ENCODE measurements around the gene PAPLN. TPM values are rescaled to one million over a fixed set of nuclear protein-coding genes. Genes with fewer than 3 reads are reported as not detected.

Gene PAPLN
- total RNA-seq, 4 donors from 2014 or later = 15.4 to 82.6 (median 34.1) TPM

DNA sequence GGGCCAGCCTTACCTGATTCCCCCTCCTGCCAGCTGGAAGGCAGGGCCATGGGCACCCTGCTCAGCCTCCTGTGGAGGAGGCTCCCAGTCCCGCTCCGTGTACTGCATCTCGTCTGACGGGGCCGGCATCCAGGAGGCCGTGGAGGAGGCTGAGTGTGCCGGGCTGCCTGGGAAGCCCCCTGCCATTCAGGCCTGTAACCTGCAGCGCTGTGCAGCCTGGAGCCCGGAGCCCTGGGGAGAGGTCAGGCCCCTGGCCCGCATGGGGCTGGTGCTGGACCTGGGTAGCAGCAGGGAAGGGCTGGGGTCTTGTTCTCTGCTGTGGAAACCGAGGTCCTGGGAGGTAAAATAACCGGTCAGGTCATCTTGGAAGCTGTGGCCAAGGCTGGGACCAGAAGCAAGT is 16.4 kb downstream of the PAPLN start:
- TF ChIP-seq, protein P1, sequence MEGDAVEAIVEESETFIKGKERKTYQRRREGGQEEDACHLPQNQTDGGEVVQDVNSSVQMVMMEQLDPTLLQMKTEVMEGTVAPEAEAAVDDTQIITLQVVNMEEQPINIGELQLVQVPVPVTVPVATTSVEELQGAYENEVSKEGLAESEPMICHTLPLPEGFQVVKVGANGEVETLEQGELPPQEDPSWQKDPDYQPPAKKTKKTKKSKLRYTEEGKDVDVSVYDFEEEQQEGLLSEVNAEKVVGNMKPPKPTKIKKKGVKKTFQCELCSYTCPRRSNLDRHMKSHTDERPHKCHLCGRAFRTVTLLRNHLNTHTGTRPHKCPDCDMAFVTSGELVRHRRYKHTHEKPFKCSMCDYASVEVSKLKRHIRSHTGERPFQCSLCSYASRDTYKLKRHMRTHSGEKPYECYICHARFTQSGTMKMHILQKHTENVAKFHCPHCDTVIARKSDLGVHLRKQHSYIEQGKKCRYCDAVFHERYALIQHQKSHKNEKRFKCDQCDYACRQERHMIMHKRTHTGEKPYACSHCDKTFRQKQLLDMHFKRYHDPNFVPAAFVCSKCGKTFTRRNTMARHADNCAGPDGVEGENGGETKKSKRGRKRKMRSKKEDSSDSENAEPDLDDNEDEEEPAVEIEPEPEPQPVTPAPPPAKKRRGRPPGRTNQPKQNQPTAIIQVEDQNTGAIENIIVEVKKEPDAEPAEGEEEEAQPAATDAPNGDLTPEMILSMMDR (IDR thresholded peaks at IDR 0.05) = no peak
- ATAC-seq (ENCODE audit: low FRiP score) (no peak), DNase-seq (ENCODE audit: low spot score) (no peak)

DNA sequence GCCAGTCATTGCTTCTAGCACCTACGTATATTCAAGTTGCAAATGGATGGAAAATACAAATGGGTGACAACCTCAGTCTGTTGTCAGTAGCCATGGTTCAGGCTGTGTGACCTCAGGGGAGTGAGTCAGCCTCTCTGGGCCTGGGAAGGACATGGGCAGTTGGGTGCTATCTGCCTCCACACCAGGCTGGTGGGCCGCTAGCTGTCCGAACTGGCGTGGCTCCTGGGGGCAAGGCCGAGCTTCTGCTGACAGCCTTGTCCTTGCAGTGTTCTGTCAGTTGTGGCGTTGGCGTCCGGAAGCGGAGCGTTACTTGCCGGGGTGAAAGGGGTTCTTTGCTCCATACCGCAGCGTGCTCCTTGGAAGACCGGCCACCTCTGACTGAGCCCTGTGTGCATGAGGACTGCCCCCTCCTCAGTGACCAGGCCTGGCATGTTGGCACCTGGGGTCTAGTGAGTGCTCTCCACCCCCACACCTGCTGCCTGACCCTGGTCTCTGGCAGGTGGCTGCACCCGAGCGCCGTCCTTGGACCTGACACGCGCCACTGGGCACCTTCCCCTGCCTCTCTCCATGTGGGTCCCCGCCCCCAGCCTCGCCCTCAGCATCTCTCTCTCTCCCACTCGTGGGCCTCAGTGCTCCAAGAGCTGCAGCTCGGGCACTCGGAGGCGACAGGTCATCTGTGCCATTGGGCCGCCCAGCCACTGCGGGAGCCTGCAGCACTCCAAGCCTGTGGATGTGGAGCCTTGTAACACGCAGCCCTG is 17.1 kb downstream of the PAPLN start:
- ATAC-seq (ENCODE audit: low FRiP score) (no peak), DNase-seq (ENCODE audit: low spot score) (no peak)
- TF ChIP-seq, protein P1 (IDR thresholded peaks at IDR 0.05) = no peak

DNA sequence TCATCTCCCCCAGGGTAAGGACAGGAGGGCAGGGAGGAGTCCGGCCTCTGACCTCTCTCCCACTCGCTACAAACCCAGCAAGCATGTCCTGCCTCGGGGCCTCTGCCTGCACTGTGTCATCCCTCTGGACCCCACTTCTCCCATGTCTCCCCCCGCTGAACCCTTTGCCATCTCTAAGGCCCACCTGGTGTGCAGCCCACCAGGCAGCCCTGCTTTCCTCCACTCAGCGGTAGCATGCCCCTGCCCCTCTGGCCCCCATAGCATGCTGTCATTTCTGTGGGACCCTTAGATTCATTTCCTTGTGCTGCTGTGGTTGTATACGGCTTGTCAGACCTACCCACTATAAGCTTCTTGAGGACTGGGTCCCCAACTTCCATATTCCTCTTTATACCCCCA is 17.7 kb downstream of the PAPLN start:
- ATAC-seq (ENCODE audit: low FRiP score) (no peak), DNase-seq (ENCODE audit: low spot score) (no peak)
- TF ChIP-seq, protein P1 (IDR thresholded peaks at IDR 0.05) = no peak

DNA sequence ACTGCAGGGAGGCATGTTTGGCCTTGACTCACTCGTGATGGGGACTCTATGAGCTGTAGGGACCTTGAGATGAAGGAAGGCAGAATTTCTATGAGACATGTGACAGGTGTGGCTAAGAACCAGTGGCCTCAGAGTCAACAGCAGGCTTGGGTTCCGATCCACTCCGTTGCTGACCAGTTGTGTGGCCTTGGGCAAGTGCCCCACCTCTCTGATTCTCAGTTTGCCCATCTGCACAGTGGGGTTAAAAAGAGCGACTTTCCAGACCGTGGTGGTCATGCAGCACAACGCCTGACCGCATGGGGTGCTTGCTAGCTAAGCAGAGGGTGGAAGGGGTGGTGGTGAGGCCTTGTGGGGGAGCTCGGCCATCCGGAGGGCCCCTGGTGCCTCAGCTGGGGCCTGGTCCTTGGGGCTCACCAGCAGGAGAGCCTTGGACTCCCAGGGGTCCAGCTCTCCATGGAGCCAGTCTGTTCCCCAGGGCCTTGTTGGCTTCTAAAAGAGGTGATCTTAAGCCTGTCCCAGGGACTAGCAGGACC is 18.5 kb downstream of the PAPLN start:
- TF ChIP-seq, protein P1 (IDR thresholded peaks at IDR 0.05) = no peak
- DNase-seq (ENCODE audit: low spot score) = no peak
- no peak for ATAC-seq (ENCODE audit: low FRiP score)

DNA sequence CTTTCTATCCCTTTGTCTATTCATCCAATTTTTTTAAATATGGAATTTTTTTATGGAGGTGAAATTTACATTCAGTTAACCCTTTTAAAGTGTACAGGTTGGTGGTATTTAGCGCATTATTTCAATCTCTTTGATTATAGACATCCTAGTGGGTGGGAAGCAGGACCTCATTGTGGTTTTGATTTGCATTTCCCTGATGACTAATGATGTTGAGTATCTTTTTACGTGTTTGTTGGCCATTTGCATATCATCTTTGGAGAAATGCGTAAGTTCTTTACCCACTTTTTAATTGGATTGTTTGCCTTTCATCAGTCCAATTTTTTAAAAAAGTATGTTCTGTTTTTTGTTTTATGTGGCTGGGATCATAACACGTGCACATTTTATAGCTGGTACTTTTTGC is 20.8 kb downstream of the PAPLN start:
- ATAC-seq (ENCODE audit: low FRiP score) (no peak), DNase-seq (ENCODE audit: low spot score) (no peak)
- TF ChIP-seq, protein P1 (IDR thresholded peaks at IDR 0.05) = no peak

DNA sequence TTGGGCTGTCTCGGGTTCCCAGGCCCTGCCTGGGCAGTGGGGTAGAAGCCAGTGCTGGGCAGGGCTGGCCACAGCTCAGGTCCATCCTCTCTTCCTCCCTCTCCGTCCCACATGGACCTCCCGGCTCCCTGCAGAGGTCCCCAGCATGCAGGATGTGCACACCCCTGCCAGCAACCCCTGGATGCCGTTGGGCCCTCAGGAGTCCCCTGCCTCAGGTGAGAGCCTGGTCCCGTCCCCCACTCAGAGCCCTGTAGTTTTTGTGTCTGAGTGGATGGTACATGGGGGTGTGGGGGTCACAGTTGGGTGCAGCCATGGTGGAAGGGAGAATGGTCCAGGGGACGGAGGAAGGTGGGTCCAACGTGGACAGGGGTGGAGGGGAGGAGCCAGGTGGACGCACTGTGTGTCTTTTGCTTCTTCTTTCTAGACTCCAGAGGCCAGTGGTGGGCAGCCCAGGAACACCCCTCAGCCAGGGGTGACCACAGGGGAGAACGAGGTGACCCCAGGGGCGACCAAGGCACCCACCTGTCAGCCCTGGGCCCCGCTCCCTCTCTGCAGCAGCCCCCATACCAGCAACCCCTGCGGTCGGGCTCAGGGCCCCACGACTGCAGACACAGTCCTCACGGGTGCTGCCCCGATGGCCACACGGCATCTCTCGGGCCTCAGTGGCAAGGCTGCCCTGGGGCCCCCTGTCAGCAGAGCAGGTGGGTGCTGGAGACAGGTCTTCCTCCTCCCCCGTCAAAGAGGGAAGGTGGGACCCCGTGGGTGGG is 21.7 kb downstream of the PAPLN start:
- ATAC-seq (ENCODE audit: low FRiP score) = no peak
- TF ChIP-seq, protein P1 (IDR thresholded peaks at IDR 0.05) = no peak
- no peak for DNase-seq (ENCODE audit: low spot score)
